OCI-LY3 (cell line): ENCODE results near the gene TCF4.

Experiments used
- CTCF ChIP-seq: fragments of 200-600, 300-600 bp; sonication (generic); IDR thresholded peaks from 2 replicates; pipeline ENCODE4 v1.5.1; 2014; ENCODE audit warnings: antibody characterized with exemption, low read length, low read depth
- EZH2phosphoT487 ChIP-seq: fragments of 200-600 bp; shearing (Covaris generic); IDR thresholded peaks from 2 replicates; pipeline ENCODE4 v1.6.1; 2018; ENCODE audit warnings: antibody characterized with exemption, mixed run types, low read depth

- TF ChIP-seq CTCF (no peak), EZH2phosphoT487 (no peak)
Observed at GRCh38 chr18:55458456-55459203, 129.4 kb downstream of the TCF4 start.
